C4-2B (cell line): ENCODE data around the gene HEBP2.

Experiments
- CTCF ChIP-seq: fragments of 450-650 bp; conservative IDR thresholded peaks from 2 replicates; pipeline ENCODE4 v1.5.1; 2017; ENCODE audit warnings: mild to moderate bottlenecking
- ZFX ChIP-seq: fragments of 450-650 bp; IDR thresholded peaks from 2 replicates; pipeline ENCODE4 v1.6.1; 2017

GRCh38 chr6:138400326-138400725 lies 3.7 kb upstream of the HEBP2 start:
- TF ChIP-seq CTCF (no peak), ZFX (no peak)
